Colonic mucosa (tissue), 4 donors: ENCODE data around the gene FAN1. TPM values are rescaled to one million over a fixed set of nuclear protein-coding genes. Genes with fewer than 3 reads are reported as not detected.

Source experiments
- DNase-seq: peaks from one replicate; pipeline ENCODE4 v3.0.0-alpha.2; 2020
- H3K27ac ChIP-seq: fragments of 200-600 bp; one replicate; pipeline ENCODE4 v1.8.0; 2021
- H3K27me3 ChIP-seq: fragments of 200-600 bp; one replicate; pipeline ENCODE4 v1.8.0; 2021
- H3K36me3 ChIP-seq: fragments of 200-600 bp; one replicate; pipeline ENCODE4 v1.8.0; 2021
- H3K4me1 ChIP-seq: fragments of 200-600 bp; one replicate; pipeline ENCODE4 v1.8.0; 2021; ENCODE audit warnings: mild to moderate bottlenecking
- H3K4me3 ChIP-seq: fragments of 200-600 bp; one replicate; pipeline ENCODE4 v1.8.0; 2021
- H3K9ac ChIP-seq, 2 donors: one replicate each; pipeline ENCODE4 v1.7.0; 2013; ENCODE audit warnings: control low read depth in 2 of 2, low read depth in 2 of 2, low read length in 2 of 2
- H3K9me3 ChIP-seq: fragments of 200-600 bp; one replicate; pipeline ENCODE4 v1.8.0; 2021
- CTCF ChIP-seq: fragments of 200-600 bp; IDR thresholded peaks from one replicate; pipeline ENCODE4 v1.8.0; 2022; ENCODE audit warnings: antibody characterized with exemption, mild to moderate bottlenecking
- intact Hi-C: fragments of 100-400 bp; cut with DNase I; formaldehyde crosslinking; loops from one replicate; pipeline ENCODE4 v1.14.1; 2022
- total RNA-seq, 2 donors: library from RNA; stranded (reverse); fragmentation: NEBNext Ultra II Directional in 1 of 2; extraction: Animal tissue kit (Norgen Biotek cat#: 25700) in 1 of 2; gene quantifications; one replicate each; pipeline ENCODE4 v1.2.1, GENCODE V29; 2021
- donor health status: healthy.
- donor health status: DM: no; HTN: no; CAD: no.
- donor health status: DM: no; HTN: no; CAD: no.

The FAN1 gene
- total RNA-seq, 2 donors from 2014 or later = 12.0 to 22.2 TPM

GRCh38 chr15:30919877-30920550, 16.3 kb downstream of the FAN1 start:
- H3K27me3 ChIP-seq = no peaks in the 10 kb centered on the region
- no peak overlapping the region for H3K9ac ChIP-seq
- peaks cover under 1% of the 10 kb centered on the region for H3K36me3 ChIP-seq
- intact Hi-C loops = no loop called here
- no peak overlapping the region for H3K27ac ChIP-seq
- H3K9me3 ChIP-seq = no peaks in the 10 kb centered on the region
- no peaks in the 10 kb centered on the region for H3K4me1 ChIP-seq
- H3K4me3 ChIP-seq = no peak overlapping the region
- no peak for TF ChIP-seq CTCF
- no peak for DNase-seq

GRCh38 chr15:30921106-30921505, 17.4 kb downstream of the FAN1 start:
- no peak for TF ChIP-seq CTCF
- no peak overlapping the region for H3K9ac ChIP-seq
- no peak for DNase-seq
- H3K4me3 ChIP-seq = no peak overlapping the region
- H3K27ac ChIP-seq = no peak overlapping the region
- no peaks in the 10 kb centered on the region for H3K9me3 ChIP-seq
- no peaks in the 10 kb centered on the region for H3K4me1 ChIP-seq
- peaks cover 11% of the 10 kb centered on the region for H3K36me3 ChIP-seq
- no peaks in the 10 kb centered on the region for H3K27me3 ChIP-seq
- intact Hi-C loops = no loop called here

GRCh38 chr15:30921781-30922479, 18.2 kb downstream of the FAN1 start:
- Histone ChIP-seq H3K27ac (no peak overlapping the region), H3K36me3 (peaks cover 12% of the 10 kb centered on the region), H3K4me1 (no peaks in the 10 kb centered on the region), H3K9me3 (no peaks in the 10 kb centered on the region), H3K4me3 (no peak overlapping the region), H3K27me3 (no peaks in the 10 kb centered on the region), H3K9ac (no peak overlapping the region)
- no peak for TF ChIP-seq CTCF
- DNase-seq = no peak
- intact Hi-C loops = no loop called here

GRCh38 chr15:30922480-30923311, 19.0 kb downstream of the FAN1 start:
- peaks cover 12% of the 10 kb centered on the region for H3K36me3 ChIP-seq
- H3K9ac ChIP-seq = no peak overlapping the region
- H3K4me1 ChIP-seq = no peaks in the 10 kb centered on the region
- no peak overlapping the region for H3K4me3 ChIP-seq
- peak; percentile 32 for DNase-seq
- no peak for TF ChIP-seq CTCF
- intact Hi-C loops = no loop called here
- H3K9me3 ChIP-seq = no peaks in the 10 kb centered on the region
- H3K27me3 ChIP-seq = no peaks in the 10 kb centered on the region
- peak overlapping the region; percentile 27 for H3K27ac ChIP-seq

- peak overlapping the region; percentile 27 for H3K27ac ChIP-seq
- DNase-seq = no peak
- peaks cover 12% of the 10 kb centered on the region for H3K36me3 ChIP-seq
- TF ChIP-seq CTCF = no peak
- intact Hi-C loops = no loop called here
- no peaks in the 10 kb centered on the region for H3K9me3 ChIP-seq
- H3K27me3 ChIP-seq = no peaks in the 10 kb centered on the region
- H3K9ac ChIP-seq = no peak overlapping the region
- H3K4me1 ChIP-seq = no peaks in the 10 kb centered on the region
- no peak overlapping the region for H3K4me3 ChIP-seq
Measured at GRCh38 chr15:30923429-30923828, 19.7 kb downstream of the FAN1 start.
